IPS DF 6.9 (cell line): ENCODE results near the gene IGFL1.
"Not testable (repeated sequence)": the region's sequence is repeated elsewhere in the genome, so short reads cannot be mapped to it uniquely, and the experiment has no call there.

Experiments used
- DNase-seq: peaks from one replicate; pipeline ENCODE4 v3.0.0-alpha.2; 2013; ENCODE audit warnings: low read depth, low spot score
- H3K27ac ChIP-seq: one replicate; pipeline ENCODE4 v1.5.1; 2013; ENCODE audit warnings: low read length, control low read depth
- H3K27me3 ChIP-seq: 2 replicates; pipeline ENCODE4 v1.6.1; 2013; ENCODE audit warnings: mild to moderate bottlenecking, low read length; ENCODE audit not compliant: control insufficient read depth, insufficient read depth
- H3K36me3 ChIP-seq: 2 replicates; pipeline ENCODE4 v1.6.1; 2013; ENCODE audit warnings: low read length; ENCODE audit not compliant: control insufficient read depth, insufficient read depth
- H3K4me1 ChIP-seq: 2 replicates; pipeline ENCODE4 v1.6.1; 2013; ENCODE audit warnings: low read length; ENCODE audit not compliant: control insufficient read depth, insufficient read depth
- H3K4me3 ChIP-seq: 2 replicates; pipeline ENCODE4 v1.5.1; 2013; ENCODE audit warnings: mild to moderate bottlenecking, low read length
- H3K9me3 ChIP-seq: 2 replicates; pipeline ENCODE4 v1.6.1; 2013; ENCODE audit warnings: low read length, inconsistent platforms; ENCODE audit not compliant: control insufficient read depth, insufficient read depth
- WGBS: extraction: QIAGEN DNeasy Blood & Tissue Kit; methylation state at CpG from one replicate; pipeline ENCODE4 v1.1.7; 2013; ENCODE audit warnings: mixed read lengths, missing lambda C conversion rate; ENCODE audit not compliant: insufficient read length, insufficient coverage; 5-methylcytosine and 5-hydroxymethylcytosine counted together

IGFL1 gene

GRCh38 chr19:46243081-46243654, 13.6 kb downstream of the IGFL1 start:
- no CpG with 5 or more reads among the region's 6 CpGs for WGBS
- DNase-seq, H3K4me3 ChIP-seq, H3K27me3 ChIP-seq, H3K27ac ChIP-seq, H3K9me3 ChIP-seq, H3K36me3 ChIP-seq, H3K4me1 ChIP-seq: not testable (repeated sequence)

- H3K9me3 ChIP-seq: no peaks in the 10 kb centered on the region
- DNase-seq: no peak
- WGBS: no CpG with 5 or more reads among the region's 3 CpGs
- no peaks in the 10 kb centered on the region for H3K4me1 ChIP-seq
- H3K4me3 ChIP-seq: no peak overlapping the region
- no peaks in the 10 kb centered on the region for H3K27me3 ChIP-seq
- no peak overlapping the region for H3K27ac ChIP-seq
- H3K36me3 ChIP-seq: no peaks in the 10 kb centered on the region
Observed at GRCh38 chr19:46250076-46250735, 20.7 kb downstream of the IGFL1 start.

GRCh38 chr19:46251416-46251815, 21.9 kb downstream of the IGFL1 start:
- Histone ChIP-seq H3K36me3 (no peaks in the 10 kb centered on the region), H3K9me3 (no peaks in the 10 kb centered on the region), H3K27ac (no peak overlapping the region), H3K27me3 (no peaks in the 10 kb centered on the region), H3K4me1 (no peaks in the 10 kb centered on the region), H3K4me3 (no peak overlapping the region)
- no peak for DNase-seq
- no CpG with 5 or more reads among the region's 5 CpGs for WGBS

- Histone ChIP-seq H3K36me3 (no peaks in the 10 kb centered on the region), H3K4me1 (no peaks in the 10 kb centered on the region), H3K27me3 (no peaks in the 10 kb centered on the region), H3K27ac (no peak overlapping the region), H3K4me3 (no peak overlapping the region), H3K9me3 (no peaks in the 10 kb centered on the region)
- no peak for DNase-seq
- no CpG with 5 or more reads among the region's 4 CpGs for WGBS
Observed at GRCh38 chr19:46254776-46255175, 25.2 kb downstream of the IGFL1 start.

GRCh38 chr19:46256855-46257254, 27.3 kb downstream of the IGFL1 start:
- Histone ChIP-seq H3K27ac (no peak overlapping the region), H3K36me3 (no peaks in the 10 kb centered on the region), H3K4me3 (no peak overlapping the region), H3K9me3 (no peaks in the 10 kb centered on the region), H3K4me1 (no peaks in the 10 kb centered on the region), H3K27me3 (no peaks in the 10 kb centered on the region)
- no CpG with 5 or more reads among the region's 8 CpGs for WGBS
- DNase-seq: no peak

- not testable (repeated sequence) for H3K4me3 ChIP-seq, DNase-seq, H3K4me1 ChIP-seq, H3K9me3 ChIP-seq, H3K36me3 ChIP-seq, H3K27me3 ChIP-seq, H3K27ac ChIP-seq
- no CpG with 5 or more reads among the region's 7 CpGs for WGBS
Observed at GRCh38 chr19:46261501-46261900, 32.0 kb downstream of the IGFL1 start.

- WGBS: no CpG with 5 or more reads among the region's 11 CpGs
- not testable (repeated sequence) for H3K9me3 ChIP-seq, DNase-seq, H3K27me3 ChIP-seq, H3K4me3 ChIP-seq, H3K36me3 ChIP-seq, H3K27ac ChIP-seq, H3K4me1 ChIP-seq
Observed at GRCh38 chr19:46262684-46263296, 33.2 kb downstream of the IGFL1 start.

GRCh38 chr19:46264801-46265200, 35.3 kb downstream of the IGFL1 start:
- H3K4me1 ChIP-seq, H3K36me3 ChIP-seq, H3K27ac ChIP-seq, H3K4me3 ChIP-seq, DNase-seq, H3K27me3 ChIP-seq, H3K9me3 ChIP-seq: not testable (repeated sequence)
- WGBS: no CpG with 5 or more reads among the region's 5 CpGs

- no peak overlapping the region for H3K4me3 ChIP-seq
- H3K36me3 ChIP-seq: no peaks in the 10 kb centered on the region
- peak; percentile 73 for DNase-seq
- no peaks in the 10 kb centered on the region for H3K27me3 ChIP-seq
- H3K9me3 ChIP-seq: no peaks in the 10 kb centered on the region
- H3K4me1 ChIP-seq: no peaks in the 10 kb centered on the region
- no CpG with 5 or more reads among the region's 10 CpGs for WGBS
- no peak overlapping the region for H3K27ac ChIP-seq
Observed at GRCh38 chr19:46265217-46265828, 35.8 kb downstream of the IGFL1 start.

- Histone ChIP-seq H3K27me3 (no peaks in the 10 kb centered on the region), H3K4me1 (peaks cover 4% of the 10 kb centered on the region; the same call in 1 of the 2 replicates), H3K4me3 (no peak overlapping the region), H3K36me3 (no peaks in the 10 kb centered on the region), H3K9me3 (no peaks in the 10 kb centered on the region), H3K27ac (no peak overlapping the region)
- DNase-seq: no peak
- no CpG with 5 or more reads among the region's 7 CpGs for WGBS
Observed at GRCh38 chr19:46269101-46269500, 39.6 kb downstream of the IGFL1 start.
